Limb (tissue), 2 donors: ENCODE measurements around the gene CLUH.
"Not testable (repeated sequence)": the region's sequence is repeated elsewhere in the genome, so short reads cannot be mapped to it uniquely, and the experiment has no call there.

ENCODE experiments used
- DNase-seq, 2 donors: peaks; one replicate each; pipeline ENCODE4 v3.0.0-alpha.2; 2016; ENCODE audit errors: extremely low spot score in 2 of 2

CLUH gene

GRCh38 chr17:2703606-2704005, 8.0 kb downstream of the CLUH start:
- DNase-seq = no peak

GRCh38 chr17:2703181-2703580, 8.4 kb downstream of the CLUH start:
- DNase-seq = no peak

- DNase-seq = no peak
Measured at GRCh38 chr17:2701996-2702741, 9.4 kb downstream of the CLUH start.

GRCh38 chr17:2701161-2701995, 10.2 kb downstream of the CLUH start:
- no peak for DNase-seq

GRCh38 chr17:2700491-2701141, 10.9 kb downstream of the CLUH start:
- no peak for DNase-seq

- no peak for DNase-seq
Measured at GRCh38 chr17:2700030-2700490, 11.5 kb downstream of the CLUH start.

- not testable (repeated sequence) for DNase-seq
Measured at GRCh38 chr17:2699216-2699805, 12.3 kb downstream of the CLUH start.

- DNase-seq = peak in 1 of 2 donors; percentile 14
Measured at GRCh38 chr17:2697611-2698162, 13.9 kb downstream of the CLUH start.

GRCh38 chr17:2695961-2696760, 15.4 kb downstream of the CLUH start:
- DNase-seq = peak in 1 of 2 donors; percentile 23

GRCh38 chr17:2695243-2695960, 16.2 kb downstream of the CLUH start:
- peak in 1 of 2 donors; percentile 21 for DNase-seq

- peak in 1 of 2 donors; percentile 22 for DNase-seq
Measured at GRCh38 chr17:2694381-2695242, 17.0 kb downstream of the CLUH start.

- no peak for DNase-seq
Measured at GRCh38 chr17:2693561-2694380, 17.8 kb downstream of the CLUH start.

- DNase-seq = no peak
Measured at GRCh38 chr17:2692781-2693135, 18.8 kb downstream of the CLUH start.

- no peak for DNase-seq
Measured at GRCh38 chr17:2691965-2692780, 19.4 kb downstream of the CLUH start.

- no peak for DNase-seq
Measured at GRCh38 chr17:2691069-2691871, 20.3 kb downstream of the CLUH start.
